Epidermal melanocyte (primary cell): Measurements from ENCODE around the gene OR1D5.
"Not testable (repeated sequence)": the region's sequence is repeated elsewhere in the genome, so short reads cannot be mapped to it uniquely, and the experiment has no call there.

Experiments
- DNase-seq: peaks from one replicate; pipeline ENCODE4 v3.0.0; 2011; ENCODE audit warnings: low spot score; ENCODE audit not compliant: insufficient read length

The OR1D5 gene

DNA sequence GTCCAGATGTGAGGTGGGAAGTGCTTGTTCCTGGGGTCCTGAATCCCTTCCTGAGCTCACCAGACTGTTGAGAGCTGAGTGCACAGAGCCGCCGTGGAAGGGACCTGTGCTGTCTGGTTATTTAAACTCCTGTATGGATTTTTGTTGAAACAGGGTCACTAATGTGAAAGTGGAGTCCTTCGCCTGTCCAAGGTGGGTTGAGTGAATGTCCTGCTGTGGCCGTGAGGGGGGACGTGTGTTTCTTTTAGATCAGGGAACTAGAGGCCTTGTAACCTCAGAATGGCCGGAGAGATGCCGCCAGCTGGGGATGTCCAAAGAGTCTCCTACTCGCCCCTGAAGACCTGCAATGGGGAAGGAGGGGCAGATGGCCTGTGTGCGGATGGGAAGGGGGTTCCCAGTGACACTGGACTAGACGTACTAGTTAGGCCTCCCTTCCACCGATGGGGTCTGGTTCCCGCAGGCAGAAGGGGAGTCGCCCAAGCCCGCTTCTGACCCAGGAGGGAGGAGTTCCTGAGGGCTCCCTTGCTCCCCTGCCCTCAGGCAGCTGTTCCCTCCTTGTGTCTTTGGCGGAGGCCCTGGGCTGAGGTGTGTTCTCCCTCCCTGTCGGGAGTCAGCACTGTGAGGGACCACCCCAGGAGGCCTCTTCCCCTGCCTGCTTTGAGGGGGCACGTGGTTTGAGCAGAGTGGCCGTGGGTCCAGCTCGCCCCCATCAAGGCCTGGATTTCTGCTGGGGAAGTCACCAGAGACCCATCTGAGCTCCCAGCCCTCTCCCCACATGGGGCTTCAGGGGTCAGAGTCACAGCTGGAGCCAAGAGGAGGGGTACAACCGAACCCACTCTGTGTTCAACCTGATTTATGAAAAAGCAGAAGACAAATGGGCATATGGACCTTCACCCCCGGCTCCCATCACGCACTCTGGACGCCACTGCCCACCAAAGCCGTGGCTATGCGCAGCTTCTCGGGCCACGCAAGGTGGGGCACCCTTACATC lies 30.9 kb downstream of the OR1D5 start:
- no peak for DNase-seq

DNA sequence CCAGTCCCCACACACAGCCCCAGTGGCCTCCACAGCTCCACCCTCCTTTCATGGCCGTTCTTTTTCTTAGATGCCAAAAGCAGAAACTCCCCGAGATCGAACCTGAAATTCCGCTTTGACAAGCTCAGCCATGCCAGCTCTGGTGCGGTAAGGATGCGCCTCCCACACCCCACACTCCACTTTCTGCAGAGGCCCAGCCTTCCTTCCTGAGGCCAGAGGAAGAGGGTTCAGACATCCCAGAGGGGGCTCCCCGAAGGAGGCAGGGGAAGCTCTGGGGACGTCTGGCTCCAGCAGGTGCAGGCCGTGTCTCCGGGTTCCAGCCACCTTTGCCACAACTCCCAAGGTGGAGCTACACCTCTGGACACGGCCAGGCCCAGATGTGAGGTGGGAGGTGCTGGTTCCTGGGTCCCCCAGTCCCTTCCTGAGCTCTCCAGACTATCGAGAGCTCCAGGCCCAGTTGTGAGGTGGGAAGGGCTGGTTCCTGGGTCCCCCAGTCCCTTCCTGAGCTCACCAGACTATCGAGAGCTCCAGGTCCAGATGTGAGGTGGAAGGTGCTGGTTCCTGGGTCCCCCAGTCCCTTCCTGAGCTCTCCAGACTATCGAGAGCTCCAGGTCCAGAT lies 32.4 kb downstream of the OR1D5 start:
- not testable (repeated sequence) for DNase-seq

DNA sequence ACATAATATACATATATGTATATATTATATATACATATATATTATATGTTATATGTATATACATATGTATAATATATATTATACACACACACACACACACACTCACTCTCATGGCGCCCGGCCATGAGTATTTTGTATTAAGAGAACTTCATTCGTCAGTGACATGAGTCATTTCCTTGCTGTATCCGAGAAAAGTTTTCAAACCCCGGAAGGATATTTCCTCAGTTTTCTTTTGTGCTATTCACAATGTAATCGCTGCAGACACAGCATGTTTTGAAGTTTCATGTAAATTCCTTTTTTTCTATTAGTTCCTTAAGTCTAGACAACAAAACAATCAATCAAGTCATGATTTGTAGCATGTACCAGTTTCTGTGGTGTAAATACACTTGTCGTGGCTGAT lies 33.3 kb downstream of the OR1D5 start:
- no peak for DNase-seq

DNA sequence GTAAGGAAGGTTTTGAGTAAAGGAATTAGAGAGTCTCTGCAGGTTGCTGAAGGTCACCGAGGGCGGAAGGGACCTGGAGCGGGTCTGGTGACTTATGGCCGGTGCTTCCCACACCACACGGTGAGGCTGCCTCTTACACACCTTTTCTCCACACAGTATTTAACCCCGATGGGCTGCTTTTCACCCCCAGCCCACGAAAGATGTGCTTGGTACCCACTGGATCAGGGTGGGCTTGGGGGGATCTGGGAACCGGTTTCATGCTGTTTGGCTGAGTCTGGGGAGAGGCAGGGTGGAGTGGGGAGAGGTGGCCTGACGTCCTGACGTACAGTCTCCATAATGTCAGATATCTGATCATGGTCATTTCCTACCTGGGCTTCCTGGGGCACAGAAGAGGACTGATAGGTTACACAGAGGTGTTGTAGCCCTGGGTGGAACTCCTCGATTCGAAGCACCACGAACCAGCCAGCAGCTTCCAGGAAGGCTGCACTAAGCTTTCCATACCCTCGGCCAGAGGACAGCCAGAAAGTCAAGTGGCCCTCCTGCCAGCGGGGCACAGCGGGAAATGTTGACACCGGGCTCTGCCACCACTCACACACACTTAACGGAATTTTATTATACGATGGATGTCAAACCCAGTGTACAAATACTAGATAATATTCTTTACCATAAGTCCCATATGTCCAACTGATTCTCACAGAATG lies 34.0 kb downstream of the OR1D5 start:
- DNase-seq, result no peak

DNA sequence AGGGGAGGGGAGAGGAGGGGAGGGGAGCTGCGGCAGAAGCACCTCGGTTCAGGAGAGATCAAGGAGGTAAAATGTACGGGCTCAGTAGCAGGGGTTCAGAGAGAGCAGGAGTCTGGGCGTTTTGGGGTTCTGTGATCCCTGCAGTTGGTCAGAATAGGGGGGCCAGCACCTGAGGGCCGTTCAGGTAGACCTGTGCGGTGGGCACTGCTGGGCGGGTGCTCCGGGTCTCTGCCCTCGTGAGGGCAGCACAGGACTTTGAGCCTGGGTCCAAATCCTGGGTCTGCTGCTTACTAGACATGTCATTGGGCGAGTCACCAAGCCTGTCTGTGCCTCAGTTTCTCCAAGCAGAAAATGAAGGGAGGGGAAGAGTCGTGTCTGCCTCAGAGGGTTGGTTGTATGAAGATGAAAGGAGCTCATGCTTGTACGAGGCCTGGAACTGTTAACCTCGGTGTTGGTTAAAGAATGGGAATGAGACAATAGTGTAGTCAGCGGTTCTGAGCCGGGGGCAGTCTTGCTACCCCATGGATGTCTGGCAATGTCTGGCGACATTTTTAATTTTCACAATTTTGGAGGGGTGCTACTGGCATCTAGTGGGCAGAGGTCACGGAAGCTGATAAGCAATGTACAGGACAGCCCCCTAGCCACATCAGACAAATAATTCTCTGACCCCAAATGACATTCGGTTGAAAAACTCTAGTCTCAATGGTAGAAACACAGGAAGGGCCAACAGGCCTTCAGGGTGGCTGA lies 35.4 kb downstream of the OR1D5 start:
- DNase-seq, result no peak

DNA sequence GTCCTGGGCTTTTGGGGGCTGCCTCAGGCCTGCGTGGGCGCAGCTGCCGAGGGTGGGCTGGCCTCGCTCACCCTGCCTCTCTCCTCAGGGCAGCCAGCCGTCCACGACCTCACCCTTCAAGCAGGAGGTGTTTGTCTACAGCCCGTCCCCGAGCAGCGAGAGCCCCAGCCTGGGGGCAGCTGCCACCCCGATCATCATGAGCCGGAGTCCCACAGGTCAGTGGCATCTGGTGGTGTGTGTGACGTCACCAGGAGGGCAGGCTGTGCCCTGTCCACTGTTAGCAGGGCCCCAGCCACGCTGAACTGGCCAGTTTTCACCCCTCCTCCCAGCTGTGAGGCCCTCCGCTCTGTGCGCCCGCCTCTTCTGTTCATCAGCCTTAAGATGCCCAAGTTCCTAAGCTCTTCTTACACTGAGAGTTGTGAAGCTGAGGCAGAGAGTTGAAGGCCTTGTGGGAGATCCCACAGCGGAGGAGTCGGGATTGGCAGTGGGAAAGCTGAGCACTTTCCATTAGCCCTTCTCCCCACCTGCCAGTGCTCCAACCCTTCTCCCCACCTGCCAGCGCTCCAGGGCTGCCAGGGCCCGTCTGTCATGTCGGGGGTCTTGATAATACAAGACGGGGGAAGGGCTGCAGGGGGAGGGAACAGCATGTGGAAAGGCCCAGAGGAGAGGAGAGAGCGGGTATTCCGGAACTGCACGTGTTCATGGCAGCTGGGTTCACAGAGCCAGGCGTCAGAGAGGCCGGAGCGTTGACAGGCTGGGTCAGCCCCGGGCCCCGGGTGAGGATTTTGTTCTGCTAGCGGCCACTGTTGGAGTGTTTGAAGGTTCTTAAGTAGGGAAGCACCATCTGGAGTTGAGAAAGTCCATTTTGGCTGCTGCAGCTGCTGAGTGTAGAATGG lies 36.3 kb downstream of the OR1D5 start:
- peak; percentile 9 for DNase-seq

DNA sequence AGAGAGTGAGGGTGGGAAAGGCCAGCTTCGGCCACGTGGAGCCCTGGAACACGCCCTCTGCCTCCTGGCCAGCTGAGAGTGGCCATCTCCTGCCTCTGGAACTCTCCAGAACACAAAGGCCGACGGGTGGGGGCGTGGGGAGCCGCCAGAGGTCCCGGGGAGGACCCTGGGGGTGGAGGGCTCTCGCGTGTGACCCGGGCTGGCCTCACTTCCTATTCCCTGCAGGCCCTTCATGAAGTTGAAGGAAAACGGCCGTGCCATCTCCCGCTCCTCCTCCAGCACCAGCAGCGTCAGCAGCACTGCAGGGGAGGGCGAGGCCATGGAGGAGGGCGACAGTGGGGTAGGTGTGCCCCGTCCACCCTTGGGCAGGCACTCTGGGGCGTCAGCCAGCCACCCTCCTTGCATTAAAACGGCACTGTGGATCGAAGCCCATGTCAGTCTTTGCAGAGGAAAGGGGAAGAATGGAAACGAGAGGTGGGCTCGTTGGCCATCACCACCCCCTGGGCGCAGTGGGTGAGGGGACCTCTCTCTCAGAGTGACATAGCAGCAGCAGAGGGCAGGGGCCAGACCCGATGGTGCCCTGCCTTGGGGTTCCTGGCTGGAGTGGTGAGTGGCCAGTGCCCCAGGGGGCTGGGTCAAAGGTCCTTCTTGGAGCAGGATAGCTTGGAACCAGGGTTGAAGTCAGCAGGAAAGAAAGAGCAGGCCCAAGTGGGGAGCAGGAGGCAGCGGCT lies 37.1 kb downstream of the OR1D5 start:
- peak; percentile 3 for DNase-seq

DNA sequence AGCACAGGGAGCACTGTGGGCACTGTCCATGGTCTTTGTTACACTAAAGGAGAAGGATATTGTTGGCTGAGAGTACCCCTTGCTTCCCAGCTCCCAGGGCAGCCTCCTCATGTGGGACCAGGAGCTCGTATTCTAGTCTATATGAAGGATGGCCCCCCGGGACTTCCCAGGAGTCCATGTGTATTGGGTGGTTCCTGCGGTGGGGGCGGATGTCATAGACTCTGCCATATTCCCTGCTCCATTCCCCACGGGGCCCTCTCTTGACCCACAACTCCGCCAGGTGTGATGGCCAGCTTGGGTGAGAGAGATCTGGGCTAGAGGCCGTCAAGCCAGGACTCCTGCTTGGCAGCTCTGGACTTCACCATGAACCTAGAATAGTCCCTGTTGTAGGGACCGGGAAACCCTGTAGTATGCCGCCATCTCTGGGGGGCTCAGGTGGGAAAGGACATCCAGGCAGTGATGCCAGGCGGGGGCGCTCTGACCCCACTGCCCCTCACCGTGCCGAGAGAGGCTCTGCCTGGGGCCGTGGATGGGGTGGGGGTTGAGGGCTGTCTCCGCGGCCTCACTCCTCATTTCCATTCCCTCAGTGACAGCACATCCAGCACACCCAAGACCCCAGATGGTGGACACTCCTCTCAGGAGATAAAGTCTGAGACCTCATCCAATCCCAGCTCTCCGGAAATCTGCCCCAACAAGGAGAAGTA lies 37.8 kb downstream of the OR1D5 start:
- DNase-seq, result peak; percentile 7

DNA sequence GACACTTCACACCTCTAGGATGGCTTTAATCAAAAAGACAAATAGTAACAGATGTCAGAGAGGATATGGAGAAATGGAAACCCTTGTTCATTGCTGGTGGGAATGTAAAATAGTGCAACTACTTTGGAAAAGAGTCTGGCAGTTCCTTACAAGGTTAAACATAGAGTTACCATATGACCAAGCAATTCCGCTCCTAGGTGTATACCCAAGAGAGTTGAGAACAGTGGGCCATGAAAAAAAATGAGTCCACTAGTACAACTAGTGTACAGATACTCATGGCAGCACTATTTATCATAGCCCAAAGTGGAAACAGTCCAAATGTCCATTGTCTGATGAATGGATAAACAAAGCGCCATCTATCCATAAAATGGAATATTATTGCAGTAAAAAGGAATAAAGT lies 39.1 kb downstream of the OR1D5 start:
- peak; percentile 1 for DNase-seq

DNA sequence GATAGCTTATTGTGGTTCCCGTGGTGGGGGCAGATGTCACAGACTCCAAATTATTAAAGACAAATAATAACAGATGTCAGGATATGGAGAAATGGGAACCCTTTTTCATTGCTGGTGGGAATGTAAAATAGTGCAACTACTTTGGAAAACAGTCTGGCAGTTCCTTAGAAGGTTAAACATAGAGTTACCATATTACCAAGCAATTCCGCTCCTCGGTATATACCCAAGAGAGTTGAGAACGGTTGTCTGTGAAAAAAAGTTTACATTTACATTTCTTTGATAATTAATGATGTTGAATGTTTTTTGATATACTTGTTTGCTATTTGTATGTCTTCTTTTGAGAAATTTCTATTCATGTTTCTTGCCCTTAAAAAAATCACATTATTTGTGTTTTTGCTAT lies 41.2 kb downstream of the OR1D5 start:
- DNase-seq, result no peak

DNA sequence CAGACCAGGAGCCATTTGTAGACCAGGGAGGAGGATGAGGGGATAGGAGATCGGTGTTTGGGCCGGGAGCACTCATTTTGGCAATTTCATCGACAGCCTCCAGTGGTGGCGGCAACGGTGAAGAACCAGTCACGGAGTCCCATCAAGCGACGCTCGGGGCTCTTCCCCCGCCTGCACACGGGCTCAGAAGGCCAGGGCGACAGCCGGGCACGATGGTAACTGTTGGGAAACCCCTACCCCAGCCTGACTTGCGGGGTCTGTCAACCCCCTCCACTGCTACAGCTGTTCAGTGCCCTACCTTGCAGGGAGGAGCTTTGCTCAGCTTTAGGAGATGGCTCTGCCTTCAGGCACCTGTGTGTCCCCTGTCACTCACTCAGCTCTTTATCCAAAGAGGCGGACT lies 43.0 kb downstream of the OR1D5 start:
- DNase-seq, result no peak

DNA sequence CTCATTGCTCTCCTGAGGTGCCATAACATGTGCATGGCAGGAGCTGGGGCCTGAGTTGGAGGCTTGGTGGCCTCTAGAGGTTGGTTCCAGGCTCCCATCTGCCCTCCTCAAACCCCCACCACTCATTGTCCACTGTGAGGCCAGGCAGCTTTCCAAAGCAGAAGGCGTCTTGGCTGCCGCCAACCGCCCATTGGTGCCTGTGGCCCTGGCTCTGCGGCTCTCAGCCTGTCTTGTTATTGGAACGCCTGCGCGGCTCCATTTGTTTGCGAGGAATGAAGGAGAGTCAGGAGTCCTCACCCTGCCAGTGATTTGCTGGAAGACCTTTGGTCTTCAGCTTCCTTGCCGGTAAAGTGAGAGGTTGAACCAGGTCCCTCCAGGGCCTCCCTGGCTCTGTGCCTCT lies 43.6 kb downstream of the OR1D5 start:
- no peak for DNase-seq

DNA sequence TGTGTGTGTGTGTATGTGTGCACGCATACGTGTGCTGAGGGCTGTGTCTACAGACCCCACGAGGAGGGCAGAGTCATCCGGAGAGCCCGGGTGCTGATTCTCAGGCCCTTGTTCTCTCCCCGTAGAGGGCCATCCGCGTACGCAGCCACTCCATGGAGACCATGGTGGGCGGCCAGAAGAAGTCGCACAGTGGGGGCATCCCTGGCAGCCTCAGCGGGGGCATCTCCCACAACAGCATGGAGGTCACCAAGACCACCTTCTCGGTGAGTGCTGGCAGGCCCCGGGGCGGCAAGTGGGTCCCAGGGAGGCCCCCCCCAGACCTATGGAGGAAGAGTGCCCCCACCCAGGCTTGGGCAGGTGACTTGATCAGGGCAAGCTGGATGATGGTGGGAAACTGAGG lies 45.5 kb downstream of the OR1D5 start:
- DNase-seq, result no peak

DNA sequence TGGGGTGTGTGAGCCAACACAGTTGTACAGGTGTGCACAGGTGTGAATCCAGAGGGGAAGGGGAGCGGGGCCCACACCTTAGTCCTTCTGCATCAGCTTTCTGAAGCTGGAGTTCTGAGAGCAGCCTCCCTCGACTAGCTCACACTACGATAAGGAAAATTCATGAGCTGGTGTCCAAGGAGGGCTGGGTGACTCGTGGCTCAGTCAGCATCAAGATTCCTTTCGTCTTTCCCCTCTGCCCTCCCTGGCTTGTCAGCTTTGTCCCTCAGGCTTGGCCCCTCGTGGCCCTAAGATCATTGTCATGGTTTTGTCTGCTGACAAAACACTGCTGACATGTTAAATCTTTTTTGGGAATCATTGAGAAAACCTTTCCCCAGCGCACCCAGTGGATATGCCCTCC lies 47.5 kb downstream of the OR1D5 start:
- no peak for DNase-seq

DNA sequence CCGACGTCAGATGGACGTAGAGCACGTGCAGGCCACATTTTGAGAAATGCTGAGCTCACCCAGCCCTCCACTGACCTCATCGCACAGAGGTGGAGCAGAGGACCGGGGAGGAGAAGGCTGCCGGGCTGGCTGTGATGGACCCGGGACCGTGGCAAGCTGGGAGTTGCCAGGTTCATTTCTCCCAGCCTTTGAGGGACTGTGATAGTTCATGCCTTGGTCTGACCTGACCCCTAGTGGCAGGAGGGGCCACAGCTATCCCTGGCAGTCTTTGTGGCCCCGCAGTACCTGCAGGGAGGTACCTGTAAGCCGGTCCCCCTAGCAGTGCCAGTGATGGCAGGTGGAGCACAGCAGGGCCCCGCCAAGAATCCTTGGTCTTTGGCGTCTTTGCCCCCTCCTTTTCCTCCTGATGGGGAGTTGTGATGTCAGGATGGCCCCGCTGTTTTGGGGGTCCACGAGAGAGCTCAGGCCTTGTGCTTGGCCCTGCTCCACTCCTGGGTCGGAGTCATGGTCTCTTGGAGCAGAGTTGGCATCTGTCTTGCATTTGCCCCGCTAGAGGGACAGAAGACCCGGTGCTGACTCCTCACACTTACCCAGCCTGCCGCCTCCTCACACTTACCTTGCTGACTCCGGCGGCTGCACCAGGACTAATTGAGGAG lies 50.4 kb downstream of the OR1D5 start:
- peak; percentile 63 for DNase-seq
